SK-N-SH (cell line): ENCODE measurements around the gene MRPL36. TPM values are rescaled to one million over a fixed set of nuclear protein-coding genes. Genes with fewer than 3 reads are reported as not detected.

Source experiments
- CTCF ChIA-PET: fragments of 300-600, 350-600 bp; formaldehyde crosslinking; extraction: SDS; loops from one replicate; lab custom pipeline; 2021; lab: Yijun Ruan, JAX
- POLR2A ChIA-PET: fragments of 350-600 bp; sonication (Branson Sonifier 250); formaldehyde crosslinking; extraction: SDS; loops from one replicate; lab custom pipeline; 2020; ENCODE audit warnings: antibody characterized with exemption, inconsistent platforms; lab: Yijun Ruan, JAX
- DNase-seq: peaks from one replicate; pipeline ENCODE4 v3.0.0; 2012
- H2AFZ ChIP-seq: fragments of 200-600 bp; sonication (generic); 2 replicates; pipeline ENCODE4 v1.8.1; 2016; ENCODE audit warnings: antibody characterized with exemption, mild to moderate bottlenecking, low read depth
- H3F3A ChIP-seq: fragments of 200-600 bp; sonication (generic); replicated peaks from 2 replicates; pipeline ENCODE3; 2016; ENCODE audit warnings: antibody characterized with exemption, mild to moderate bottlenecking; ENCODE audit not compliant: insufficient read depth
- H3K27ac ChIP-seq, 2 experiments: fragments of 200-500 bp in 1 of 2; fragments of 200-600 bp in 1 of 2; sonication (Bioruptor generic) in 1 of 2; sonication (generic), shearing (Covaris generic) in 1 of 2; 2 replicates each; pipeline versions ENCODE4 v1.5.1 to v1.6.1; 2014 to 2016; ENCODE audit warnings: low read depth in 2 of 2, inconsistent platforms in 1 of 2, low read length in 1 of 2, mild to moderate bottlenecking in 1 of 2, mixed read lengths in 1 of 2
- H3K27me3 ChIP-seq: fragments of 200-600 bp; sonication (generic), shearing (Covaris generic); 2 replicates; pipeline ENCODE4 v1.6.1; 2016; ENCODE audit warnings: mixed run types; ENCODE audit not compliant: insufficient read depth
- H3K36me3 ChIP-seq, 2 experiments: fragments of 200-500 bp in 1 of 2; fragments of 200-600 bp in 1 of 2; sonication (Bioruptor generic) in 1 of 2; sonication (generic) in 1 of 2; replicated peaks in 1 of 2; 2 replicates each; pipeline versions ENCODE3 to v1.5.1; 2014 to 2016; ENCODE audit warnings: low read length in 1 of 2, mild to moderate bottlenecking in 1 of 2; ENCODE audit not compliant: insufficient read depth in 2 of 2, control insufficient read depth in 1 of 2
- H3K4me1 ChIP-seq, 2 experiments: fragments of 200-500 bp in 1 of 2; fragments of 200-600 bp in 1 of 2; sonication (Bioruptor generic) in 1 of 2; sonication (generic), shearing (Covaris generic) in 1 of 2; 2 replicates each; pipeline versions ENCODE4 v1.5.1 to v1.6.1; 2014 to 2016; ENCODE audit warnings: low read depth in 1 of 2, low read length in 1 of 2, mixed run types in 1 of 2; ENCODE audit not compliant: insufficient read depth in 2 of 2, control insufficient read depth in 1 of 2
- H3K4me2 ChIP-seq: fragments of 200-600 bp; sonication (generic), shearing (Covaris generic); 2 replicates; pipeline ENCODE4 v1.6.1; 2017; ENCODE audit warnings: mixed run types
- H3K4me3 ChIP-seq, 2 experiments: fragments of 200-500 bp in 1 of 2; fragments of 200-600 bp in 1 of 2; sonication (Bioruptor generic) in 1 of 2; sonication (generic), shearing (Covaris generic) in 1 of 2; 2 replicates each; pipeline versions ENCODE4 v1.5.1 to v1.8.1; 2014 to 2016; ENCODE audit warnings: low read depth in 2 of 2, inconsistent platforms in 1 of 2, low read length in 1 of 2, mild to moderate bottlenecking in 1 of 2, mixed read lengths in 1 of 2, moderate library complexity in 1 of 2
- H3K79me2 ChIP-seq: fragments of 200-600 bp; sonication (generic); 2 replicates; pipeline ENCODE4 v1.8.1; 2017; ENCODE audit warnings: mild to moderate bottlenecking; ENCODE audit not compliant: insufficient read depth
- H3K9ac ChIP-seq: fragments of 200-600 bp; sonication (generic); 2 replicates; pipeline ENCODE4 v1.6.1; 2017; ENCODE audit warnings: mixed run types
- H3K9me2 ChIP-seq: fragments of 200-600 bp; sonication (generic); 2 replicates; pipeline ENCODE4 v1.6.1; 2017; ENCODE audit warnings: mixed run types
- H3K9me3 ChIP-seq: fragments of 200-600 bp; sonication (generic); 2 replicates; pipeline ENCODE4 v1.6.1; 2017; ENCODE audit warnings: mixed run types, mild to moderate bottlenecking, moderate library complexity
- H4K20me1 ChIP-seq: fragments of 200-600 bp; sonication (generic); 2 replicates; pipeline ENCODE4 v1.6.1; 2017; ENCODE audit warnings: mild to moderate bottlenecking, mixed run types; ENCODE audit not compliant: insufficient read depth
- CTCF ChIP-seq: fragments of 200-600 bp; sonication (generic); IDR thresholded peaks from 2 replicates; pipeline ENCODE4 v1.6.1; 2017; ENCODE audit warnings: antibody characterized with exemption, mild to moderate bottlenecking, moderate library complexity
- GABPA ChIP-seq: IDR thresholded peaks from 2 replicates; pipeline ENCODE4 v1.4.0; 2012; ENCODE audit warnings: low read depth, mild to moderate bottlenecking
- IRF3 ChIP-seq: fragments of 150-350 bp; IDR thresholded peaks from 2 replicates; pipeline ENCODE4 v1.6.1; 2016; ENCODE audit warnings: mild to moderate bottlenecking, low read depth, low read length
- JUND ChIP-seq: IDR thresholded peaks from 2 replicates; pipeline ENCODE4 v1.4.0; 2012
- MXI1 ChIP-seq: IDR thresholded peaks from 2 replicates; pipeline ENCODE4 v1.6.1; 2012; ENCODE audit warnings: mild to moderate bottlenecking, low read depth, low read length, improper control_type of control experiment
- NFIC ChIP-seq: IDR thresholded peaks from 2 replicates; pipeline ENCODE4 v1.4.0; 2012; ENCODE audit warnings: borderline replicate concordance
- PBX3 ChIP-seq: IDR thresholded peaks from 2 replicates; pipeline ENCODE4; 2012
- RCOR1 ChIP-seq: fragments of 150-350 bp; IDR thresholded peaks from 2 replicates; pipeline ENCODE4 v1.6.1; 2017; ENCODE audit warnings: antibody characterized with exemption, low read length
- TAF1 ChIP-seq: IDR thresholded peaks from 2 replicates; pipeline ENCODE4 v1.6.1; 2012; ENCODE audit warnings: low read depth, mild to moderate bottlenecking, low read length, moderate library complexity, borderline replicate concordance
- TEAD4 ChIP-seq: IDR thresholded peaks from 2 replicates; pipeline ENCODE4 v1.4.0; 2012; ENCODE audit warnings: mild to moderate bottlenecking, borderline replicate concordance; ENCODE audit not compliant: insufficient read depth
- USF2 ChIP-seq: fragments of 150-350 bp; IDR thresholded peaks from 2 replicates; pipeline ENCODE4 v1.6.1; 2017; ENCODE audit warnings: antibody characterized with exemption, low read length, low read depth, borderline replicate concordance
- ZBTB33 ChIP-seq: IDR thresholded peaks from 2 replicates; pipeline ENCODE4 v1.4.0; 2012; ENCODE audit warnings: low read depth, borderline replicate concordance
- WGBS: methylation state at CpG from one replicate; pipeline ENCODE4 v1.1.6; 2017; ENCODE audit warnings: low lambda C conversion rate; 5-methylcytosine and 5-hydroxymethylcytosine counted together
- polyA plus RNA-seq, 3 experiments: library from polyadenylated mRNA; depleted of rRNA; stranded (reverse); fragments of >200 nt; gene quantifications; 2 replicates each; pipeline ENCODE4 v1.2.3, GENCODE V29; 2012

MRPL36 gene
- polyA plus RNA-seq, 1 of the 3 experiments (the other 2 are of a cell fraction) = 78.4 TPM

GRCh38 chr5:1832511-1833250 lies 33.0 kb upstream of the MRPL36 start:
- TF ChIP-seq USF2 (no peak), PBX3 (no peak), TEAD4 (no peak), MXI1 (no peak), CTCF (no peak), TAF1 (no peak), RCOR1 (no peak), IRF3 (no peak), NFIC (no peak), GABPA (no peak), JUND (no peak), ZBTB33 (no peak)
- Histone ChIP-seq H3K36me3 (no peaks in the 10 kb centered on the region), H2AFZ (no peak overlapping the region), H3K9ac (no peak overlapping the region), H3K79me2 (no peaks in the 10 kb centered on the region), H3K4me2 (no peak overlapping the region), H3K4me1 (no peaks in the 10 kb centered on the region), H4K20me1 (no peaks in the 10 kb centered on the region), H3F3A (no peaks in the 10 kb centered on the region), H3K27me3 (peaks cover 61% of the 10 kb centered on the region), H3K9me3 (no peaks in the 10 kb centered on the region), H3K9me2 (no peaks in the 10 kb centered on the region), H3K27ac (no peak overlapping the region), H3K4me3 (no peak overlapping the region)
- ChIA-PET POLR2A (no interaction called here), CTCF (no interaction called here)
- DNase-seq = peak; percentile 8
- 59% methylated on average over 17 of the region's 28 CpGs for WGBS
